Esophagus muscularis mucosa (tissue), 4 donors: ENCODE results near the gene RFXAP. TPM values are rescaled to one million over a fixed set of nuclear protein-coding genes. Genes with fewer than 3 reads are reported as not detected.

Source experiments
- DNase-seq: peaks from one replicate; pipeline ENCODE4 v3.0.0-alpha.2; 2017; ENCODE audit errors: extremely low spot score
- H3K27ac ChIP-seq, 4 donors: fragments of 200-600 bp; sonication (generic); replicated peaks in 1 of 4; 1 replicate in 3 of 4; 2 replicates in 1 of 4; pipeline ENCODE4 v1.5.1; 2016 to 2019; ENCODE audit warnings: mild to moderate bottlenecking in 1 of 4
- H3K27me3 ChIP-seq, 4 donors: fragments of 200-600 bp; sonication (generic); one replicate each; pipeline versions ENCODE4 v1.5.1 to v1.6.0; 2016 to 2019
- H3K36me3 ChIP-seq, 4 donors: fragments of 200-600 bp; sonication (generic); one replicate each; pipeline ENCODE4 v1.5.1; 2016 to 2019
- H3K4me1 ChIP-seq, 4 donors: fragments of 200-600 bp; sonication (generic); one replicate each; pipeline ENCODE4 v1.5.1; 2016 to 2019
- H3K4me3 ChIP-seq, 4 donors: fragments of 200-600 bp; sonication (generic); 1 replicate in 2 of 4; 2 replicates in 2 of 4; pipeline ENCODE4 v1.5.1; 2016 to 2019; ENCODE audit warnings: mild to moderate bottlenecking in 4 of 4, moderate library complexity in 1 of 4
- H3K9me3 ChIP-seq, 4 donors: fragments of 200-600 bp; sonication (generic); 1 replicate in 3 of 4; 2 replicates in 1 of 4; pipeline ENCODE4 v1.5.1; 2016 to 2019
- EP300 ChIP-seq: sonication (generic); formaldehyde crosslinking; IDR thresholded peaks from one replicate; pipeline ENCODE4 v1.6.1; 2017; ENCODE audit warnings: antibody characterized with exemption
- POLR2A ChIP-seq: fragments of 450-650 bp; IDR thresholded peaks from one replicate; pipeline ENCODE4 v1.6.1; 2017; ENCODE audit warnings: antibody characterized with exemption, moderate library complexity, mild to moderate bottlenecking, low read depth
- POLR2AphosphoS5 ChIP-seq, 2 donors: sonication (generic); formaldehyde crosslinking; IDR thresholded peaks; one replicate each; pipeline ENCODE4 v1.6.1; 2017; ENCODE audit warnings: antibody characterized with exemption in 2 of 2
- WGBS: methylation state at CpG from one replicate; pipeline ENCODE4 v1.1.5; 2018; 5-methylcytosine and 5-hydroxymethylcytosine counted together
- intact Hi-C: fragments of 100-400 bp; cut with DNase I; formaldehyde crosslinking; loops from one replicate; pipeline ENCODE4 v1.15.1; 2023
- total RNA-seq, 4 donors: library from RNA; depleted of rRNA; stranded (reverse); fragments of >200 nt; gene quantifications; one replicate each; pipeline versions ENCODE4 v1.1.0 to v1.2.1, GENCODE V29; 2016
- TF ChIP-seq, protein P1 (sequence below), 3 experiments: fragments of 200-600 bp in 2 of 3; fragments of 450-650 bp in 1 of 3; sonication (generic) in 2 of 3; IDR thresholded peaks; one replicate each; pipeline ENCODE4 v1.5.1; 2017 to 2019; ENCODE audit warnings: antibody characterized with exemption in 3 of 3, mild to moderate bottlenecking in 2 of 3, moderate library complexity in 1 of 3

Gene RFXAP, protein sequence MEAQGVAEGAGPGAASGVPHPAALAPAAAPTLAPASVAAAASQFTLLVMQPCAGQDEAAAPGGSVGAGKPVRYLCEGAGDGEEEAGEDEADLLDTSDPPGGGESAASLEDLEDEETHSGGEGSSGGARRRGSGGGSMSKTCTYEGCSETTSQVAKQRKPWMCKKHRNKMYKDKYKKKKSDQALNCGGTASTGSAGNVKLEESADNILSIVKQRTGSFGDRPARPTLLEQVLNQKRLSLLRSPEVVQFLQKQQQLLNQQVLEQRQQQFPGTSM
- total RNA-seq: 1 to 10 TPM; 3.3 to 4.6 (median 4.2) TPM

DNA sequence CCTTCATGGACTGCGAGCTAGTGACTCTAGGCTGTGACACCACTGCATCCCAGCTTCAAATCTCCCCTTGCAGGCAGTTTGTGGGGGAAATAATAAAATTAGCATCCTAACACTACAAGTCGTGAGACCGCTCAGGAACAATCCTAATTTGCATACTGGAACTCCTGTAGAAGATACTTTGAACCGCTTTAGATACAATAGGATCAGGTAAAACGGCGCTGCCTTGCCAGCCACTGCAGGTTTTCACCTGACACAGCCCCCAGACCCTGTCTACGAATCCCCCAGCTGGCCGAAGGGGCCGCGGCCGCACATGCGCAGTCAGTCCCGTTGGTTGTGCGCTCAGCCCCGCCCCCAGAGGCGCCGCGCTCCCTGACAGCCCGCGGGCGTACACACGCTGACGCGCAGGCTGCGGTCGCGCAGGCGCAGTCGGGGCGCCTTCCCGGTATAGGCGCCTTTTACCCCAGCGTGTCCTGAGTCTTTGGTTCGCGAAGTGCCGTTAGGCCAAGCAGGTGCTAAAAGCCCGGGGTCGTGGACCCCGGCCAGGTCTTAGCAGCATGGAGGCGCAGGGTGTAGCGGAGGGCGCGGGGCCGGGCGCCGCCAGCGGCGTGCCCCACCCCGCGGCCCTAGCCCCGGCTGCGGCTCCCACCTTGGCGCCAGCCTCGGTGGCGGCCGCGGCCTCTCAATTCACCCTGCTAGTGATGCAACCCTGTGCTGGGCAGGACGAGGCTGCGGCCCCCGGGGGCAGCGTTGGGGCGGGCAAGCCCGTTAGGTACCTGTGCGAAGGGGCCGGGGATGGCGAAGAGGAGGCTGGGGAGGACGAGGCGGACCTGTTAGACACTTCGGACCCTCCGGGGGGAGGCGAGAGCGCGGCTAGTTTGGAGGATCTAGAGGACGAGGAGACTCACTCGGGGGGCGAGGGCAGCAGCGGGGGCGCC lies at the start of gene RFXAP:
RFXAP (plus strand) TSS at position 419 of the 935 bp plus-strand sequence; CDS start at position 555, 136 bp downstream.
- peak; percentile 96 for DNase-seq
- intact Hi-C loops: no loop called here
- H3K9me3 ChIP-seq: no peaks in the 10 kb centered on the region
- no peaks in the 10 kb centered on the region for H3K36me3 ChIP-seq
- 0% methylated on average over 21 of the region's 78 CpGs for WGBS
- peaks cover 13 to 43% (median 39%) of the 10 kb centered on the region in 4 donors for H3K4me1 ChIP-seq
- peak within 1 kb of the TSS; percentile 74 to 88 (median 79) for H3K4me3 ChIP-seq
- peak within 1 kb of the TSS; percentile 77 to 89 (median 83) for H3K27ac ChIP-seq
- no peaks in the 10 kb centered on the region for H3K27me3 ChIP-seq
- TF ChIP-seq POLR2AphosphoS5 (IDR thresholded peaks at IDR 0.05) (peak; percentile 83 to 88), POLR2A (no peak)
- TF ChIP-seq, protein P1, sequence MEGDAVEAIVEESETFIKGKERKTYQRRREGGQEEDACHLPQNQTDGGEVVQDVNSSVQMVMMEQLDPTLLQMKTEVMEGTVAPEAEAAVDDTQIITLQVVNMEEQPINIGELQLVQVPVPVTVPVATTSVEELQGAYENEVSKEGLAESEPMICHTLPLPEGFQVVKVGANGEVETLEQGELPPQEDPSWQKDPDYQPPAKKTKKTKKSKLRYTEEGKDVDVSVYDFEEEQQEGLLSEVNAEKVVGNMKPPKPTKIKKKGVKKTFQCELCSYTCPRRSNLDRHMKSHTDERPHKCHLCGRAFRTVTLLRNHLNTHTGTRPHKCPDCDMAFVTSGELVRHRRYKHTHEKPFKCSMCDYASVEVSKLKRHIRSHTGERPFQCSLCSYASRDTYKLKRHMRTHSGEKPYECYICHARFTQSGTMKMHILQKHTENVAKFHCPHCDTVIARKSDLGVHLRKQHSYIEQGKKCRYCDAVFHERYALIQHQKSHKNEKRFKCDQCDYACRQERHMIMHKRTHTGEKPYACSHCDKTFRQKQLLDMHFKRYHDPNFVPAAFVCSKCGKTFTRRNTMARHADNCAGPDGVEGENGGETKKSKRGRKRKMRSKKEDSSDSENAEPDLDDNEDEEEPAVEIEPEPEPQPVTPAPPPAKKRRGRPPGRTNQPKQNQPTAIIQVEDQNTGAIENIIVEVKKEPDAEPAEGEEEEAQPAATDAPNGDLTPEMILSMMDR (IDR thresholded peaks at IDR 0.05): peak in 1 of 3 experiments; percentile 26

DNA sequence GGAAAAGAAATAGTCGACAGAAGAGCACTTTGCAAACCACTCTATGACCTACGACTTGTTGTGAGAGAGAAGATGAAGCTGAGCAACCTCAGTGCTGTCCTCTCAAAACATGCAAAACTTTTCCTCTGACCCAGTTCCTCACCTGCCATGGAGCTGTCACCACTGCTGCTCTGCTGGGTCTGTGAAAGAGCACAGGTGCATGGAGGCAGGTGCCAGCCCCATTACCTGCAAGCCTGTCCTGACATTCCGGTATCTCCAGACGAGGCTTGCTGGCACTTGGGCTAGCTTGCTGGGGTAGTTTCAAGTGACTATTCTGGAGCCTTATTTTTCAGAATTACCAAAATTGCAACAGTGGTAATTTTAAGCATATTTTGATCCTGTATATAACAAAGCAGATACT lies 49.5 kb upstream of the RFXAP start:
- TF ChIP-seq, protein P1 (IDR thresholded peaks at IDR 0.05): no peak
- TF ChIP-seq EP300 (no peak), POLR2AphosphoS5 (IDR thresholded peaks at IDR 0.05) (no peak), POLR2A (no peak)

DNA sequence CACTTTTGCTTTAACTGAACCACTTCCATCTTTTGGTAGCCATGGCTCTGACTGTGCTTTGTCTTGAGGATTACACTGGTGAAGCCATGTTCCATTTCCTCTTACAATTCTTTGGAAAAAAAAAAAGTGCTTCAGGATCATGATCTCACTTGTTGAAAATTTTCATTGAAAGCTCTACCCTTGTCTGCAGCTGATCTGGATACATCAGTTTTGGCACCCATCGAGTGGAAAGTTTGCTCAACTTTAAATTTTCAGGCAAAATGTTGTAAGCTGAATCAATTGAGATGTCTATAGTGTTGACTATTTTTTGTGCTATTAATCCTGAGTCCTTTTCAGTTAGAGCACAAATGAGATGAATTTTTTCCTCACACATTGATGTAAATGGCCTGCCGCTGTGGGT lies 48.3 kb upstream of the RFXAP start:
- DNase-seq: no peak
- TF ChIP-seq POLR2AphosphoS5 (IDR thresholded peaks at IDR 0.05): no peak
- TF ChIP-seq, protein P1 (IDR thresholded peaks at IDR 0.05): no peak
- TF ChIP-seq POLR2A: no peak
- TF ChIP-seq EP300: no peak
- 73% methylated on average over 2 of the region's 2 CpGs for WGBS
- Histone ChIP-seq H3K27me3 (no peaks in the 10 kb centered on the region), H3K27ac (no peak overlapping the region), H3K9me3 (no peaks in the 10 kb centered on the region), H3K4me1 (no peaks in the 10 kb centered on the region), H3K36me3 (no peaks in the 10 kb centered on the region), H3K4me3 (no peak overlapping the region)
- intact Hi-C loops: no loop called here

More for the DNA sequence above, 49.5 kb upstream of the RFXAP start:
- Histone ChIP-seq H3K27ac (no peak overlapping the region), H3K4me1 (no peaks in the 10 kb centered on the region), H3K9me3 (no peaks in the 10 kb centered on the region), H3K36me3 (no peaks in the 10 kb centered on the region), H3K4me3 (no peak overlapping the region), H3K27me3 (no peaks in the 10 kb centered on the region)
- intact Hi-C loops: no loop called here
- no peak for DNase-seq
- WGBS: 92% methylated on average over 4 of the region's 4 CpGs

DNA sequence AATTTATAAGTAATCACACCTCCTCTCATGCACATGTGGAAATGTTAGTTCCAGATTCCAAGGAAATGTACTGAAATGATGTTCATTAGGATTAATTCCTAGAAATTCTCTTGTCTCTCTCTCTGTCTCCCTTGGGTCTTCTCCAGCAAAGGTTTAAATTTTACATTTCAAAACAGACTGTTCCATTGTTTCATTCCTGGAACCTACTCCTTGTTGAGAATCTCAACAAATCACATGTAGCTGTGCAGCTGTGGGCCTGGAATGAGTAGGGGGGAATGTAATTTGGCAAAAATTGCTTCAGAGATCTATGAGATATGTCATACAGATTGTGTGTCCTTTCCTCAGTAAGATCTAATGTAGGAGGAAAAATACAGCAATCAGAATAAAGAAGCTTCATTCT lies 46.2 kb upstream of the RFXAP start:
- Histone ChIP-seq H3K27me3 (no peaks in the 10 kb centered on the region), H3K4me1 (no peaks in the 10 kb centered on the region), H3K9me3 (no peaks in the 10 kb centered on the region), H3K4me3 (no peak overlapping the region), H3K27ac (no peak overlapping the region), H3K36me3 (no peaks in the 10 kb centered on the region)
- DNase-seq: no peak
- intact Hi-C loops: no loop called here
- TF ChIP-seq, protein P1 (IDR thresholded peaks at IDR 0.05): no peak
- TF ChIP-seq EP300: no peak
- no peak for TF ChIP-seq POLR2A
- TF ChIP-seq POLR2AphosphoS5 (IDR thresholded peaks at IDR 0.05): no peak
